GM18508 (cell line): ENCODE measurements around the gene PIM1.
"Not testable (repeated sequence)": the region's sequence is repeated elsewhere in the genome, so short reads cannot be mapped to it uniquely, and the experiment has no call there.

Source experiments
- ATAC-seq: cut with Tn5 transposase; IDR thresholded peaks from one replicate; pipeline ENCODE4 v1.9.1; 2021; ENCODE audit warnings: moderate number of reproducible peaks; ENCODE audit not compliant: insufficient read depth, unreplicated experiment

The PIM1 gene

DNA sequence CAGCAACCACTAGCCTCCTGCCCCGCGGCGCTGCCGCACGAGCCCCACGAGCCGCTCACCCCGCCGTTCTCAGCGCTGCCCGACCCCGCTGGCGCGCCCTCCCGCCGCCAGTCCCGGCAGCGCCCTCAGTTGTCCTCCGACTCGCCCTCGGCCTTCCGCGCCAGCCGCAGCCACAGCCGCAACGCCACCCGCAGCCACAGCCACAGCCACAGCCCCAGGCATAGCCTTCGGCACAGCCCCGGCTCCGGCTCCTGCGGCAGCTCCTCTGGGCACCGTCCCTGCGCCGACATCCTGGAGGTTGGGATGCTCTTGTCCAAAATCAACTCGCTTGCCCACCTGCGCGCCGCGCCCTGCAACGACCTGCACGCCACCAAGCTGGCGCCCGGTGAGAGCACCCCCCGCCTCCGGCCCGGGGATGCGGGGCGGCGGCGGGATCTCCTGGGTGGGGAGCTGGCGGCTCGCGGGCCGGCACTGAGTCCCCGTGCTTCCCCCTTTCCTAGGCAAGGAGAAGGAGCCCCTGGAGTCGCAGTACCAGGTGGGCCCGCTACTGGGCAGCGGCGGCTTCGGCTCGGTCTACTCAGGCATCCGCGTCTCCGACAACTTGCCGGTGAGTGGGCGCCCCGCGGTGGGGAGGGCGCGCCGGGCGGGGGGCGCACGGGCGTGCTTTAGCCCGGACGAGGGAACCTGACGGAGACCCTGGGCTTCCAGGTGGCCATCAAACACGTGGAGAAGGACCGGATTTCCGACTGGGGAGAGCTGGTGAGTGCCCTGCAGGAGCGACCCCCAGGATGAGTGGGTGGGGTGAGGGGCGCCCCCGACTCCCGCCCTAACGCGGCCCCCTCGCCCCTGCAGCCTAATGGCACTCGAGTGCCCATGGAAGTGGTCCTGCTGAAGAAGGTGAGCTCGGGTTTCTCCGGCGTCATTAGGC is 585 bp downstream of the PIM1 start:
- no peak for ATAC-seq

DNA sequence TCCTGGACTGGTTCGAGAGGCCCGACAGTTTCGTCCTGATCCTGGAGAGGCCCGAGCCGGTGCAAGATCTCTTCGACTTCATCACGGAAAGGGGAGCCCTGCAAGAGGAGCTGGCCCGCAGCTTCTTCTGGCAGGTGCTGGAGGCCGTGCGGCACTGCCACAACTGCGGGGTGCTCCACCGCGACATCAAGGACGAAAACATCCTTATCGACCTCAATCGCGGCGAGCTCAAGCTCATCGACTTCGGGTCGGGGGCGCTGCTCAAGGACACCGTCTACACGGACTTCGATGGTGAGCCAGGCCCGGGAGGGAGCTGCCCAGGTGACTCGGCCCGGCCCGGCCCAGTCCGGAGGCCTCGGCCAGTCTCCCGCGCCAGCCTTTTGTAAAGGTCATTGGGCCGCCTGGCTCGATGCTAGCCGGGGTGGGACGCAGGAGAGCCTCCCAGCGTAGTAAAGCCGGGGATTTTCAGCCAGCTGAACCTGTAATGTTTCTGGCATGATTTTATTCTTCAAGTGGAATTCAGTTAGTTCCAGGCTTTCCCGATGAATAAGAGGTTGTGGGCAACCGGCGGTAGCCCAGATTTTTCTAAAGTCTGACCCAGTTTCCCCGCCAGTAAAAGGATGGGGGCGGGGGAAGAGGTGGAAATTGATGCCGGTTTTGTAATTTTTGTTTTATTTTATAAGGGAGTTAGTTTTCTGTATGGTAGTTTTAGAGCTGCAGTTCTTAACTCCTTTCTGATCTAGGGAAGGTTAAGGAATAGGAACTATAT is 1.4 kb downstream of the PIM1 start:
- no peak for ATAC-seq

DNA sequence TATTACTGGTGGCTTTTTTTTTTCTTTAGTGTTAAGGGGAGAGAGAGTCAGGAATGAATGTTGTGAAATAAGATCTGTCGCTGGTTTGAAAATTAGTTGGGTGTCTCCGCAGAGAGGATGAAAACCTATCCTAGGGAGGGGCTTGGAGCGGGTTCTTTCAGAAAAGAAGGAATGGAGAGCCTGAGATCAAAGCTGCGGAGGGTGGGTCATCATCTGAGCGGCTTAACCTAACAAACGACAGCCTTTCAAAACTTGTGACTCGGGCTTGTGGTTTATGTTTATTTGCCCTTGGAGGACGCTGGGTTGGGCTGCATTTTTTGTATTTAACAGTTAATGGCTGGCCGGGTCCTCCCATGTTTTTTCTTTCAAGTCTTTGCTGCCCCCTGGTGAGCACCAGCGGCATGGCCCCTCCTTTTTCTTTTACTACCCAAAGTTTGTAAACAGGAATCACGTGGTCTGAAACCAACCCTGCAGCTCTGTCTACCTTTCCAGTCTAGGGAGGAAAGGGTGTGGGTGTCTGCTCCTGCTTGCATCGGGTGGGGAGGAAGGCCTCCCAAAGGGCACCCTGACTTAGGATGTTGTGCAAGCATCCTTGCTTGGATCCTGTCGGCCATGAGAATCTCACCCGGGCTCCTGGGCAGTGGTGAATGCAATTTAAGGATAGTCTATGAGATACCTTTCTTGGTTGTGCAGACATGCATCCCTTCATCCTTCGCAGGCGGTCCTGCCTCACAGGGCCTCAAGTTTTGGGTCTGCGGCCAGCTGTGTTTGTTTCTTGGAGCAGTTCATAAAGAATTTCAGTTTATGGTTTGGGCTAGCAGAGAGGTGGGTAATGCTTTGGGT is 2.2 kb downstream of the PIM1 start:
- no peak for ATAC-seq

DNA sequence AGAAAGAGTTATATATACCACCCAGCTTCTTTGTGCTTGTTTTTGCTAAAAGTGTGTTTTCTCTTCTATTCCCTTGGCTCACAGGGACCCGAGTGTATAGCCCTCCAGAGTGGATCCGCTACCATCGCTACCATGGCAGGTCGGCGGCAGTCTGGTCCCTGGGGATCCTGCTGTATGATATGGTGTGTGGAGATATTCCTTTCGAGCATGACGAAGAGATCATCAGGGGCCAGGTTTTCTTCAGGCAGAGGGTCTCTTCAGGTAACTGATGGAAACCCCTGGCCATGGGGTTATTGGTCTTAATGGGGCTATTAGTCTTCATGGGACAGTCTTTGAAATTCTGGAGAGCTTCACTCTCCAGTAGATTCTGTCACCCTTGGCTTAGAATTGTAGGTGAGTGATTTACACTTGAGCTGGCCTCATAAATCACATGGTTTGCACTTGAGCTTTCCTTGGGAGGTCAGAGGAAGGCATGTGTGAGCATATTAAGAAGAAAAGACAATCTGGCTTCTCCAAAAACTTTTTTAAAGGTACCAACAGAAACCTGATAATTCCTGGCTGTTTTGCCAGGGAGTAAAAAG is 3.0 kb downstream of the PIM1 start:
- ATAC-seq, result no peak

DNA sequence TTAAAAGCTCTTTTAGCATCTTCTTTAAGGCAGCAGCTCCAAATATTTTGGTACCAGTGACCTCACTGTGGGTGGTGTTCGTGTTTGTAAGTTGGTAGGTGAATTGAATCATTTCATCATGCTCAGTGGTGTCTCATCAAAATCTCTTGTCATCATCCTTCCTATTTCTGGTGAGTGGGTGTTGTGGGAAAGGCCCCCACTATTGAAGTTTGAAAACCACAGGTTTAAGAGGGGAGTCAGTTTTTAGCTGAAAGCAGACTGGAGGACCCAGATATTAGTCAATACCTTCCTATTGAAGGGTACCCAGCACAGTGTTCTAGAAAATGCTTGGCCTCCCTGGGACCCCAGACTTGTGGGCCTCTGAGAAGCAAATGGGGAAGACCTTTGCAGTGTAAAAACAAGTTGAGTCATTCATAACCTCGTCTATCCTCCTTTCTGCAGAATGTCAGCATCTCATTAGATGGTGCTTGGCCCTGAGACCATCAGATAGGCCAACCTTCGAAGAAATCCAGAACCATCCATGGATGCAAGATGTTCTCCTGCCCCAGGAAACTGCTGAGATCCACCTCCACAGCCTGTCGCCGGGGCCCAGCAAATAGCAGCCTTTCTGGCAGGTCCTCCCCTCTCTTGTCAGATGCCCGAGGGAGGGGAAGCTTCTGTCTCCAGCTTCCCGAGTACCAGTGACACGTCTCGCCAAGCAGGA is 3.7 kb downstream of the PIM1 start:
- ATAC-seq, result no peak

DNA sequence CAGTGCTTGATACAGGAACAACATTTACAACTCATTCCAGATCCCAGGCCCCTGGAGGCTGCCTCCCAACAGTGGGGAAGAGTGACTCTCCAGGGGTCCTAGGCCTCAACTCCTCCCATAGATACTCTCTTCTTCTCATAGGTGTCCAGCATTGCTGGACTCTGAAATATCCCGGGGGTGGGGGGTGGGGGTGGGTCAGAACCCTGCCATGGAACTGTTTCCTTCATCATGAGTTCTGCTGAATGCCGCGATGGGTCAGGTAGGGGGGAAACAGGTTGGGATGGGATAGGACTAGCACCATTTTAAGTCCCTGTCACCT is 4.2 kb downstream of the PIM1 start:
- ATAC-seq, result no peak

DNA sequence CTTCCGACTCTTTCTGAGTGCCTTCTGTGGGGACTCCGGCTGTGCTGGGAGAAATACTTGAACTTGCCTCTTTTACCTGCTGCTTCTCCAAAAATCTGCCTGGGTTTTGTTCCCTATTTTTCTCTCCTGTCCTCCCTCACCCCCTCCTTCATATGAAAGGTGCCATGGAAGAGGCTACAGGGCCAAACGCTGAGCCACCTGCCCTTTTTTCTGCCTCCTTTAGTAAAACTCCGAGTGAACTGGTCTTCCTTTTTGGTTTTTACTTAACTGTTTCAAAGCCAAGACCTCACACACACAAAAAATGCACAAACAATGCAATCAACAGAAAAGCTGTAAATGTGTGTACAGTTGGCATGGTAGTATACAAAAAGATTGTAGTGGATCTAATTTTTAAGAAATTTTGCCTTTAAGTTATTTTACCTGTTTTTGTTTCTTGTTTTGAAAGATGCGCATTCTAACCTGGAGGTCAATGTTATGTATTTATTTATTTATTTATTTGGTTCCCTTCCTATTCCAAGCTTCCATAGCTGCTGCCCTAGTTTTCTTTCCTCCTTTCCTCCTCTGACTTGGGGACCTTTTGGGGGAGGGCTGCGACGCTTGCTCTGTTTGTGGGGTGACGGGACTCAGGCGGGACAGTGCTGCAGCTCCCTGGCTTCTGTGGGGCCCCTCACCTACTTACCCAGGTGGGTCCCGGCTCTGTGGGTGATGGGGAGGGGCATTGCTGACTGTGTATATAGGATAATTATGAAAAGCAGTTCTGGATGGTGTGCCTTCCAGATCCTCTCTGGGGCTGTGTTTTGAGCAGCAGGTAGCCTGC is 4.8 kb downstream of the PIM1 start:
- no peak for ATAC-seq

DNA sequence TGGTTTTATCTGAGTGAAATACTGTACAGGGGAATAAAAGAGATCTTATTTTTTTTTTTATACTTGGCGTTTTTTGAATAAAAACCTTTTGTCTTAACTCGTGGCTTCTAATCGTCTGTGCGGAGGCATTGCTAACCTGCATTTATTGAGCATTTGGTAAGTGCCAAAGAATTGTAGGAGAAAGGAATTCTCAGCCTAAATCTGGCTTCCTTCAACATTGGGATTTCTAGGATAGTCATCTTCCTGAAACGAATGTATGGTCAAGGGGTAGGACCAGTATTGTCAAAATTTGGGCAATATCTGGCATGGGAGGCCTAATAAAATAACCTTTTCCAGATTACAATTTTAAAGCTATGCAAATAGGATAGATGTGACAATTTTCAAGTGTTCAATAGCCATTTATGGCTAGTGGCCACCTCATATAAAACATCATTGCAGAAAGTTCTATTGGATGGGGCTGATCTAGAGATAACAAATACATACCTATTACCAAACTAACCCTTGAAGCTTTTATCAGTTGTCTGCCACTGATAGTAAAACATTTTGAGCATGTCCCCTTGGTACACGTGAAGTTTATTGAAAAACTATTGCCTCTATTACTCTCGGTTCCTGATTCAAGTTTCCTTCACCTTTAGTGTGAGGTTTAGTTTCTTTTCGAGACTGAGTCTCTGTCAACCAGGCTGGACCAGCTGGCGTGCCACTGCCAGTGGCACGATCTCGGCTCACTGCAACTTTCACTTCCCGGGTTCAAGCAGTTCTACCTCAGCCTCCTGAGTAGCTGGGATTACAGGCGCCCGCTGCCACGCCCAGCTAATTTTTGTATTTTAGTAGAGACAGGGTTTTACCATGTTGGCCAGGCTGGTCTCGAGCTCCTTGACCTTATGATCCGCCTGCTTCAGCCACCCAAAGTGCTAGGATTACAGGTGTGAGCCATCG is 5.6 kb downstream of the PIM1 start:
- no peak for ATAC-seq

DNA sequence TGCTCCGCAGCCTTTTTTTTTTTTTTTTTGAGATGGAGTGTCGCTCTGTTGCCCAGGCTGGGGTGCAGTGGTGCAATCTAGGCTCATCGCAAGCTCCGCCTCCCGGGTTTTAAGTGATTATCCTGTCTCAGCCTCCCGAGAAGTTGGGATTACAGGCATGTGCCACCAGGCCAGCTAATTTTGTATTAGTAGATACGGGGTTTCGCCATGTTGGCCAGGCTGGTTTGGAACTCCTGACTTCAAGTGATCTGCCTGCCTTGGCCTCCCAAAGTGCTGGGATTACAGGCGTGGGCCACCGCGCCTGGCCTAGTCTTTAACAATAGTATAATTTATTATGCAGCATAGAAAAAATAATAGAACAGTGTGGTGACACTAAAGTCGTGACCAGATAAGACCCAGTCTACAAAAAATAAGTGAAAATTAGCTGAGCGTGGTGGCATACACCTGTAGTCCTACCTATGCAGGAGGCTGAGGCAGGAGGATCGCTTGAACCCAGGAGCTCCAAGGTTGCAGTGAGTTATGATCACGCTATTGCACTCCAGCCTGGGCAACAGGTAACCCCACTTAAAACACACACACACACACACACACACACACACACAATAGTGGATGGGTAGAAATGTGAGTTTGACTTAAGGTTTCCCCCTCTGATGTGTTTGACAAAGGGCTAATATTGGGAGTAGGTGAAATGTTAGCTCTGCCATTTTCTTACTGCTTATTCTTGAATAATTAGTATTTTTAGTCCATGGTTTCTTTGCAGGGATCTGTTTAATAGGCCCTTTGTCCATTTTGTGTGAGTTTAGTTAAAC is 6.5 kb downstream of the PIM1 start:
- ATAC-seq, result no peak

DNA sequence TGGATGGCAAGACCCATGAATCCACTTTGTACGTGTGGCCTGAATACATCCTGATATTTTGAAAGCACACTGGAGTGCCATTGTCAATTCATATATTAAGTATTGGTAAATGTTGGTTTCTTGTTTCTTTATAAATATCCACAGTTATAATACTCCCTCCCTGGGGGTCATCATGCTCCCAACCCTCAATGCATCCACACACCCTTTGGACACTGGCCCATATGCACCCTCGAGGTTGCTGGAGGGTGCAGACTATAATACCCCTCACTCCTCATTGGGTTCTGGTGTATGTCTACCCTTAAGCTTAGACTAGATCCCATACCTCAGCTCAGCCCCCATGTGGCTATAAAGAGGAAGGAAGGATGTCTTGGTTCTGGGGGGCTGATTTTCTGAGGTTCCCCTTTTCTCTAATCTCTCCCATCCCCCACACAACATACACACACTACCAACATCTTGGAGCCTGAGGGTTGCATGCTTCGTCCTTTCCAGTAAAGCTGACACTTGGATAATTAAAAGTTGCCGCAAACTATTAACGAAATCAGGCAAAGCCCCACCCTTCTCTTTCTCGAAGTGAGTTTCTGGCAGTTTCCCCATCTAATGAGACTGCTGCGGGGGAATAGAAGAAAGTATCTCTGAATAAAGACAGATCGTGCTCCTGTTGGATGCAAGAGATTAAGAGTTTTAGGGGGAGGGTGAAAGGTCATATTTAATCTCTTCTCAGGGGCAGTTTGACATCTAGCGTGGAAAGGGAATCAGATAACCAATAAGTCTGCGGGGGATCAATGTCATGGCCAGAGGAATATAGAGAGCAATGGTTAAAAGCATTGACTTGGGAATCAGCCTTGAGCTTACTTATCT is 7.4 kb downstream of the PIM1 start:
- ATAC-seq, result no peak

DNA sequence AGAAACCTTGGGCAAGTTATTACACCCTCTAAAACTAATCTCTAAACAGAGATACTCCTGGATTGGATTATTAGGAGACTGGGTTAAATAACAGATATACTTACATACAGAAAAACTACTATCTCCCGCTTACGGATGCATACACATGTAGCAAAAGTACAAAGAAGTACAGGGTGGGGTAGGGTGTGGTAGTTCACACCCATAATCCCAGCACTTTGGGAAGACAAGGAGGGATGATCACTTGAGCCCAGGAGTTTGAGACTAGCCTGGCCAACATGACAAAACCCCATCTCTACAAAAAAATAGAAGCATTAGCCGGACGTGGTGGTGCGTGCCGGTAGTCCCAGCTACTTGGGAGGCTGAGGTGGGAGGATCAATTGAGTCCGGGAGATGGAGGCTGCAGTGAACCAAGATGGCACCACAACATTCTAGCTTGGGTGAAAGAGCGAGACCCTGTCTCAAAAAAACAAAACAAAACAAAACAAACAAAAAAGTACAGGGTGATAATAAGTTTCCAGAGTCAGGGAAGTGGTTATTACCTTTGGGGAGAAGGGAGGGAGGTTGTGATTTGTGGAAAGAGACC is 8.1 kb downstream of the PIM1 start:
- no peak for ATAC-seq

DNA sequence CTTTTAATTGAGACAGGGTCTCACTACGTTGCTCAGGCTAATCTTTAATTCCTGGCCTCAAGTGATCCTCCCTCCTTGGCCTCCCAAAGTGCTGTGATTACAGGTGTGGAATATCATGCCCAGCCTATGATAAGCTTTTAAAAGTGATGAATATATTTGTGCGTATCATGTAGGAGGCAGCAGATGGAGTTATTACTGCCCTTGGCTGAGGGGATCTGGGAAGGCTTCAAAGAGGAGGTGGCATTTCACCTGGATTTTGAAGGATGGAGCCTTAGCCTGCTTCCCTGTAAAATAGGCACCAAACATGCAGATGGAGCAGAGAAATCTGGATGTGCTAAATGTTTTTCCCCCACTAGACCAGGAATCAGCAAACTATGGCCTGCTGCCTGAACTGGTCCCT is 10.1 kb downstream of the PIM1 start:
- ATAC-seq, result no peak

DNA sequence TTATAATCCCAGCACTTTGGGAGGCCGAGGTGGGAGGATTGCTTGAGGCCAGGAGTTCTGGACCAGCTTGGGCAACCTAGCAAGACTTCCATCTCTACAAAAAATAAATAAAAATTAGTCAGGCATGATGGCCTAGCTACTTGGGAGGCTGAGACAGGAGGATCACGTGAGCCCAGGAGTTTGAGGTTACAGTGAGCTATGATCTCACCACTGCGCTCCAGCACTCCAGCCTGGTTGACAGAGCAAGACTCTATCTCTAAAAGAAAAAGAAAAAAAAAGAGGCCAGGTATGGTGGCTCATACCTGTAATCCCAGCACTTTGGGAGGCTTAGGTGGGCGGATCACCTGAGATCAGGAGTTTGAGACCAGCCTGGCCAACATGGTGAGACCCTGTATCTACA is 10.7 kb downstream of the PIM1 start:
- not testable (repeated sequence) for ATAC-seq

DNA sequence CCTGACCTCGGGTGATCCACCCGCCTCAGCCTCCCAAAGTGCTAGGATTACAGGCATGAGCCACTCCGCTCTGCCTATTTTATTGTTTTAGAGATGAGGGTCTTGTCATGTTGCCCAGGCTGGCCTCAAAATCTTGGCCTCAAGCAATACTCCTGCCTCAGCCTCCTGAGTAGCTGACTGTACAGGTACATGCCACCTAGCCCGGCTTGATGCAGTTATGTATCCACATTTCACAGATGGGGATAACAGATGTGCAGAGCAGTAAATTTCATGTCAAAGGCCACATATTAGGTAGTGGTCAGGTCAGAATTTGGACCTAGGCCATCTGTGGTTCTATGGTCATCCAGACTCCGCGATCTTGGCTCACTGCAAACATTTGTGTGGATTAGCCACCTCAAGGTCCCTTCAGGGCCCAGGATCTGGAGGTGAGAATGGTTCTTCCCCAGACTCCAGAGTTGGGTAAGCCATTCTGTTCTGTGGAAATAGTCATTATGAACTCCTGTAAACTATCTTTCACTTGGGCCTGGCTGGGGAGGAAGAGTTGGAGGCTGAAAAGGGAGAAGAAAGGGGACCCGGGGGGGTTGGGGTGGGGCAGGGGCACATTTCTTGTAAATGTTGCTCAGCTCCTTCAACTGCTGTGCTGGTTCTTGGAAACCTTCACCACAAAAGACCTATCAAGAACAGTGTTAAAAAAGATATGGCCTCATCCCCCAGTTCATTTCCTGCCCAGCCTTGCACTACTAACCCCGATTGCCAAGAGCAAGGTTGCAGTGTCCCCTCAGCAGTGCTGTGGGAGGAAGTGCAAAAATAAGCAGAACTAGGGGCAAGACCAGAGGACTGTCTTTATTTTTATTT is 13.0 kb downstream of the PIM1 start:
- ATAC-seq, result no peak
